HEK293T (cell line): ENCODE results near the gene DUSP14.

Source experiments
- CTCF ChIA-PET: fragments of 350-600 bp; formaldehyde crosslinking; extraction: SDS; loops from one replicate; lab custom pipeline; 2021; ENCODE audit warnings: antibody characterized with exemption, inconsistent platforms; lab: Yijun Ruan, JAX
- POLR2A ChIA-PET: fragments of 350-600 bp; formaldehyde crosslinking; extraction: SDS; loops from one replicate; lab custom pipeline; 2020; ENCODE audit warnings: antibody characterized with exemption, inconsistent platforms; lab: Yijun Ruan, JAX
- DNase-seq: peaks from one replicate; pipeline ENCODE4 v3.0.0; 2012; ENCODE audit warnings: mixed read lengths; ENCODE audit errors: extremely low spot score
- ARNT ChIP-seq: fragments of 450-650 bp; IDR thresholded peaks from 2 replicates; pipeline ENCODE4 v1.6.1; 2017; ENCODE audit warnings: mild to moderate bottlenecking
- BHLHE40 ChIP-seq: fragments of 450-650 bp; IDR thresholded peaks from 2 replicates; pipeline ENCODE4 v1.6.1; 2016; ENCODE audit warnings: mild to moderate bottlenecking, moderate library complexity, borderline replicate concordance
- CTBP1 ChIP-seq: fragments of 450-650 bp; IDR thresholded peaks from 2 replicates; pipeline ENCODE4 v1.6.1; 2016; ENCODE audit warnings: borderline replicate concordance
- ELF4 ChIP-seq: fragments of 450-650 bp; IDR thresholded peaks from 2 replicates; pipeline ENCODE4 v1.6.1; 2017; ENCODE audit warnings: antibody characterized with exemption
- FOXA1 ChIP-seq: fragments of 450-650 bp; IDR thresholded peaks from 2 replicates; pipeline ENCODE4 v1.6.1; 2016; ENCODE audit warnings: mild to moderate bottlenecking
- FOXK2 ChIP-seq: fragments of 450-650 bp; IDR thresholded peaks from 2 replicates; pipeline ENCODE4 v1.6.1; 2016; ENCODE audit warnings: mild to moderate bottlenecking
- FOXM1 ChIP-seq: fragments of 450-650 bp; IDR thresholded peaks from 2 replicates; pipeline ENCODE4 v1.6.1; 2017; ENCODE audit warnings: mild to moderate bottlenecking, borderline replicate concordance
- HDGF ChIP-seq: fragments of 450-650 bp; IDR thresholded peaks from 2 replicates; pipeline ENCODE4 v1.6.1; 2017; ENCODE audit warnings: antibody characterized with exemption, borderline replicate concordance
- L3MBTL2 ChIP-seq: fragments of 450-650 bp; conservative IDR thresholded peaks from 2 replicates; pipeline ENCODE4 v1.6.1; 2016; ENCODE audit warnings: mild to moderate bottlenecking
- LEF1 ChIP-seq: fragments of 450-650 bp; IDR thresholded peaks from 2 replicates; pipeline ENCODE4 v1.6.1; 2017; ENCODE audit warnings: mild to moderate bottlenecking, borderline replicate concordance
- NFRKB ChIP-seq: fragments of 450-650 bp; IDR thresholded peaks from 2 replicates; pipeline ENCODE4 v1.6.1; 2016; ENCODE audit warnings: mild to moderate bottlenecking, moderate library complexity
- PKNOX1 ChIP-seq: fragments of 450-650 bp; IDR thresholded peaks from 2 replicates; pipeline ENCODE4 v1.6.1; 2016
- SP1 ChIP-seq: fragments of 450-650 bp; IDR thresholded peaks from 2 replicates; pipeline ENCODE4 v1.6.1; 2017
- SUZ12 ChIP-seq: fragments of 450-650 bp; IDR thresholded peaks from 2 replicates; pipeline ENCODE4 v1.6.1; 2016; ENCODE audit warnings: mild to moderate bottlenecking
- TARDBP ChIP-seq: fragments of 450-650 bp; IDR thresholded peaks from 2 replicates; pipeline ENCODE4 v1.6.1; 2016
- ZNF384 ChIP-seq: fragments of 450-650 bp; IDR thresholded peaks from 2 replicates; pipeline ENCODE4 v1.6.1; 2016

The DUSP14 gene

GRCh38 chr17:37461668-37462067 lies 28.0 kb upstream of the DUSP14 start:
- ChIA-PET POLR2A (no interaction called here), CTCF (no interaction called here)
- TF ChIP-seq FOXK2 = no peak
- TF ChIP-seq ZNF384 = no peak
- TF ChIP-seq FOXA1 = no peak
- no peak for TF ChIP-seq PKNOX1
- TF ChIP-seq L3MBTL2 = no peak
- DNase-seq = no peak

- ChIA-PET CTCF (no interaction called here), POLR2A (no interaction called here)
- TF ChIP-seq HDGF (no peak), PKNOX1 (no peak)
- no peak for DNase-seq
These were observed 27.2 kb upstream of the DUSP14 start for GRCh38 chr17:37462492-37462891.

- CTCF ChIA-PET = interaction anchor here (1.2 kb wide), 1 partner anchor 20 kb away, joined by 4 read pairs; no protein-coding TSS in a partner anchor
- TF ChIP-seq CTBP1 = no peak
- no peak for TF ChIP-seq BHLHE40
- no peak for TF ChIP-seq TARDBP
- no peak for TF ChIP-seq L3MBTL2
- no peak for TF ChIP-seq FOXA1
- TF ChIP-seq FOXM1 = no peak
- TF ChIP-seq LEF1 = no peak
- no peak for TF ChIP-seq SUZ12
- no peak for TF ChIP-seq HDGF
- TF ChIP-seq ELF4 = no peak
- TF ChIP-seq NFRKB = no peak
- DNase-seq = no peak
- POLR2A ChIA-PET = no interaction called here
These were observed 26.7 kb upstream of the DUSP14 start for GRCh38 chr17:37463039-37463438.

- ChIA-PET POLR2A (interaction anchor here (0.6 kb wide), 1 partner anchor 313 kb away, joined by 3 read pairs; no protein-coding TSS in a partner anchor), CTCF (no interaction called here)
- no peak for DNase-seq
- no peak for TF ChIP-seq SUZ12
- no peak for TF ChIP-seq NFRKB
- no peak for TF ChIP-seq L3MBTL2
- TF ChIP-seq FOXK2 = no peak
- TF ChIP-seq ZNF384 = no peak
These were observed 24.5 kb upstream of the DUSP14 start for GRCh38 chr17:37465069-37465616.

DNA sequence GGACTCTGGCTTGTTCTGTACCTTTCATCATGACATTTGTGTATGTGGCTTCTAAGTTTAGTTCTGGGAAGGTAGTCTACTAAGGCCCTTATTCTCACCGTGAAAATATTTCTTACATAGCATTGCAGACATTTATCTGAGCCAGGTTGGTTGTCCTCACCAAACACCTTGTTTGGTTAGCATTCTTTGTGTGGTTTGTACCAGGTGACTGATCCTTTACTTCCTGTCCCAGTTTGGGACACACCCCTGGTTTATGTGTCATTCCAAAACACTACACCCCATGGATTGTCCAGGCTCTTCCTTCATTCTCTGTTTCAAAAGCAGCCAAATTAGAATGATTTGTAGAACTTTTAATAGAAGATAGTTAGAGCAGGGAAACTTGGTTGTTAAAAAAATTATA lies 23.2 kb upstream of the DUSP14 start:
- TF ChIP-seq PKNOX1 = no peak
- TF ChIP-seq FOXA1 = no peak
- TF ChIP-seq LEF1 = no peak
- TF ChIP-seq HDGF = no peak
- TF ChIP-seq SP1 = no peak
- TF ChIP-seq ARNT = no peak
- no peak for TF ChIP-seq L3MBTL2
- no peak for TF ChIP-seq BHLHE40
- TF ChIP-seq ELF4 = no peak
- no peak for TF ChIP-seq NFRKB
- no peak for TF ChIP-seq FOXK2
- no peak for TF ChIP-seq ZNF384
- TF ChIP-seq CTBP1 = no peak
- TF ChIP-seq TARDBP = no peak
- no peak for DNase-seq
- CTCF ChIA-PET = no interaction called here
- POLR2A ChIA-PET = no interaction called here

DNA sequence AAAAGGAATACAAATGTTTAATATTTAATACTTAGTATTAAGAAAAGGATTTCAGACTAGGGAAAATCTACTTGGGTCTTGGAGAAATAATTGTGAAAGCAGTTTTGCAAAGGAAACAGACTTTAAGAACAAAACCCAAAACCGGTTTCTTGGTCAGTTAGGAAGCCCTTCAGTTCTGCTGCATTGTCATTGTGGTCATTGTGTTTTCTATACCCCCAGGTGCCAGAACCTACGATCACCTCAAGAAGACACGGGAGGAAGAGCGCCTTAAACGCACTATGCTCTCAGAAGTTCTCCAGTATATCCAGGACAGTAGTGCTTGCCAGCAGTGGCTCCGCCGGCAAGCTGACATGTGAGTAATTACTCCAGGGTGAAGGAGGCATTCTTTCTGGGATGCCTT lies 19.5 kb upstream of the DUSP14 start:
- TF ChIP-seq TARDBP (no peak), ELF4 (no peak), CTBP1 (no peak), PKNOX1 (no peak), HDGF (no peak), L3MBTL2 (no peak), SUZ12 (no peak), BHLHE40 (no peak), NFRKB (no peak), FOXM1 (no peak), FOXA1 (no peak), ARNT (no peak), LEF1 (no peak), SP1 (no peak), ZNF384 (no peak), FOXK2 (no peak)

More for the DNA sequence above, 19.5 kb upstream of the DUSP14 start:
- no peak for DNase-seq
- ChIA-PET CTCF (no interaction called here), POLR2A (no interaction called here)
